Liver (tissue), 3 donors: ENCODE data around the gene KRTAP9-2.

ENCODE experiments used
- GABPA ChIP-seq, 2 donors: IDR thresholded peaks in 1 of 2; conservative IDR thresholded peaks in 1 of 2; 2 replicates each; pipeline ENCODE4 v1.6.1; 2016; ENCODE audit warnings: antibody characterized with exemption in 2 of 2, mild to moderate bottlenecking in 1 of 2, moderate library complexity in 1 of 2
- TAF1 ChIP-seq: conservative IDR thresholded peaks from 2 replicates; pipeline ENCODE4 v1.6.1; 2016; ENCODE audit warnings: antibody characterized with exemption, mild to moderate bottlenecking
- YY1 ChIP-seq: IDR thresholded peaks from 2 replicates; pipeline ENCODE4 v1.6.1; 2016; ENCODE audit warnings: antibody characterized with exemption, mild to moderate bottlenecking
- TF ChIP-seq, protein P1 (sequence below): fragments of 150-350 bp; IDR thresholded peaks from 2 replicates; pipeline ENCODE4 v1.5.1; 2017; ENCODE audit warnings: improper control_type of control experiment, low read depth, low read length; ENCODE audit not compliant: missing input control
- TF ChIP-seq, protein P2 (sequence below): IDR thresholded peaks from 2 replicates; pipeline ENCODE4 v1.6.1; 2016; ENCODE audit warnings: antibody characterized with exemption
- donor health status: healthy.
- donor health status: healthy.

DNA sequence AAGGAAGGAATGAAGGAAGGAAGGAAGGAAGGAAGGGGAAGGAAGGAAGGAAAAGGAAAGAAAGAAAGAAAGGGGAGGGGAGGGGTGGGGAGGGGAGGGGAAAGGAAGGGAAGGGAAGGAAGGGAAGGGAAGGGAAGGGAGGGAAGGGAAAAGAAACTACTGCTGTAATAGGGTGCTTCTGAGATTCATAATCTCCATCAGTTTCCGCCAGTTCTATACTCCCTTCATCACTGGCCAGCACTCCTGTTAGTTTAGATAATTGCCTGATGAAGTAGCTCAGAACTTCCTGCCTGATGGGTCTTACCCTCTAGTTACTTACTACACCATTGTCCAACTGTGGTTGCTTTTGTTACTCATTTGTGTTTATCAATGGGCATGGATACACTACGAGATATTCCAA is 36.8 kb downstream of the KRTAP9-2 start:
- TF ChIP-seq GABPA (IDR thresholded peaks at IDR 0.05 in 1 of 2, conservative IDR thresholded peaks at IDR 0.05 in 1 of 2): no peak
- TF ChIP-seq, protein P1, sequence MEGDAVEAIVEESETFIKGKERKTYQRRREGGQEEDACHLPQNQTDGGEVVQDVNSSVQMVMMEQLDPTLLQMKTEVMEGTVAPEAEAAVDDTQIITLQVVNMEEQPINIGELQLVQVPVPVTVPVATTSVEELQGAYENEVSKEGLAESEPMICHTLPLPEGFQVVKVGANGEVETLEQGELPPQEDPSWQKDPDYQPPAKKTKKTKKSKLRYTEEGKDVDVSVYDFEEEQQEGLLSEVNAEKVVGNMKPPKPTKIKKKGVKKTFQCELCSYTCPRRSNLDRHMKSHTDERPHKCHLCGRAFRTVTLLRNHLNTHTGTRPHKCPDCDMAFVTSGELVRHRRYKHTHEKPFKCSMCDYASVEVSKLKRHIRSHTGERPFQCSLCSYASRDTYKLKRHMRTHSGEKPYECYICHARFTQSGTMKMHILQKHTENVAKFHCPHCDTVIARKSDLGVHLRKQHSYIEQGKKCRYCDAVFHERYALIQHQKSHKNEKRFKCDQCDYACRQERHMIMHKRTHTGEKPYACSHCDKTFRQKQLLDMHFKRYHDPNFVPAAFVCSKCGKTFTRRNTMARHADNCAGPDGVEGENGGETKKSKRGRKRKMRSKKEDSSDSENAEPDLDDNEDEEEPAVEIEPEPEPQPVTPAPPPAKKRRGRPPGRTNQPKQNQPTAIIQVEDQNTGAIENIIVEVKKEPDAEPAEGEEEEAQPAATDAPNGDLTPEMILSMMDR: no peak
- TF ChIP-seq YY1: no peak
- TF ChIP-seq, protein P2, sequence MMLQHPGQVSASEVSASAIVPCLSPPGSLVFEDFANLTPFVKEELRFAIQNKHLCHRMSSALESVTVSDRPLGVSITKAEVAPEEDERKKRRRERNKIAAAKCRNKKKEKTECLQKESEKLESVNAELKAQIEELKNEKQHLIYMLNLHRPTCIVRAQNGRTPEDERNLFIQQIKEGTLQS: no peak
- no peak for TF ChIP-seq TAF1
